A204.1 (cell line): ENCODE results near the gene ERFL.
"Not testable (repeated sequence)": the region's sequence is repeated elsewhere in the genome, so short reads cannot be mapped to it uniquely, and the experiment has no call there.

ENCODE experiments used
- FAIRE-seq: peaks from 2 replicates; lab custom pipeline; 2012; peaks lifted over from hg19 to GRCh38; lab: Jason Lieb, UNC

The ERFL gene

GRCh38 chr19:41877916-41878905 lies 50.0 kb downstream of the ERFL start:
- no peak for FAIRE-seq

- no peak for FAIRE-seq
Measured at GRCh38 chr19:41876847-41877832, 51.1 kb downstream of the ERFL start, which contains the start of gene CD79A. CD79A (plus strand) TSS chr19:41877279; CDS start chr19:41877305, 26 bp downstream.

- not testable (repeated sequence) for FAIRE-seq
Measured at GRCh38 chr19:41875973-41876372, 52.3 kb downstream of the ERFL start.

- no peak for FAIRE-seq
Measured at GRCh38 chr19:41872775-41873647, 55.2 kb downstream of the ERFL start.

- no peak for FAIRE-seq
Measured at GRCh38 chr19:41872384-41872774, 55.9 kb downstream of the ERFL start.

GRCh38 chr19:41871573-41872383 lies 56.5 kb downstream of the ERFL start:
- FAIRE-seq: no peak

- no peak for FAIRE-seq
Measured at GRCh38 chr19:41870401-41870873, 57.8 kb downstream of the ERFL start.

- no peak for FAIRE-seq
Measured at GRCh38 chr19:41869374-41869955, 58.8 kb downstream of the ERFL start.

GRCh38 chr19:41868989-41869300 lies 59.3 kb downstream of the ERFL start:
- no peak for FAIRE-seq

GRCh38 chr19:41868120-41868988 lies 59.9 kb downstream of the ERFL start:
- no peak for FAIRE-seq

- no peak for FAIRE-seq
Measured at GRCh38 chr19:41866284-41866683, 62.0 kb downstream of the ERFL start.

- no peak for FAIRE-seq
Measured at GRCh38 chr19:41864374-41864773, 63.9 kb downstream of the ERFL start.

GRCh38 chr19:41863209-41863931 lies 64.9 kb downstream of the ERFL start:
- FAIRE-seq: no peak

GRCh38 chr19:41862445-41862986 lies 65.7 kb downstream of the ERFL start:
- FAIRE-seq: no peak

- no peak for FAIRE-seq
Measured at GRCh38 chr19:41861846-41862245, 66.4 kb downstream of the ERFL start.

- FAIRE-seq: no peak
Measured at GRCh38 chr19:41861116-41861768, 67.0 kb downstream of the ERFL start.

GRCh38 chr19:41860419-41861115 lies 67.7 kb downstream of the ERFL start:
- no peak for FAIRE-seq
